Karpas-422 (cell line): ENCODE data around the gene ACAP1. TPM values are rescaled to one million over a fixed set of nuclear protein-coding genes. Genes with fewer than 3 reads are reported as not detected.

Source experiments
- DNase-seq: peaks from one replicate; pipeline ENCODE4 v3.0.0-alpha.2; 2015
- H2AFZ ChIP-seq: fragments of 200-600 bp; sonication (generic); 2 replicates; pipeline ENCODE4 v1.6.1; 2014; ENCODE audit warnings: antibody characterized with exemption, low read length, mixed read lengths
- H3K27ac ChIP-seq: fragments of 200-600 bp; sonication (generic); 2 replicates; pipeline ENCODE4 v1.5.1; 2014; ENCODE audit warnings: mild to moderate bottlenecking, low read length, moderate library complexity
- H3K27me3 ChIP-seq: fragments of 200-600 bp; sonication (generic); 2 replicates; pipeline ENCODE4 v1.6.1; 2014; ENCODE audit warnings: low read length, mixed read lengths
- H3K36me3 ChIP-seq: fragments of 200-600 bp; sonication (generic); 2 replicates; pipeline ENCODE4 v1.6.1; 2014; ENCODE audit warnings: low read length, mixed read lengths; ENCODE audit not compliant: insufficient read depth
- H3K4me1 ChIP-seq: fragments of 200-600 bp; sonication (generic); 2 replicates; pipeline ENCODE4 v1.6.1; 2014; ENCODE audit warnings: mild to moderate bottlenecking, low read length, mixed read lengths
- H3K4me2 ChIP-seq: fragments of 200-600 bp; sonication (generic); 2 replicates; pipeline ENCODE4 v1.6.1; 2014; ENCODE audit warnings: low read length, low read depth, mild to moderate bottlenecking; ENCODE audit not compliant: poor library complexity, severe bottlenecking
- H3K4me3 ChIP-seq: fragments of 200-600 bp; sonication (generic); 2 replicates; pipeline ENCODE4 v1.5.1; 2014; ENCODE audit warnings: mild to moderate bottlenecking, antibody characterized with exemption, low read length, mixed read lengths
- H3K79me2 ChIP-seq: fragments of 200-600 bp; sonication (generic); 2 replicates; pipeline ENCODE4 v1.6.1; 2014; ENCODE audit warnings: mild to moderate bottlenecking, low read length, mixed read lengths
- H3K9ac ChIP-seq: fragments of 200-600 bp; sonication (generic); 2 replicates; pipeline ENCODE4 v1.6.0; 2014; ENCODE audit warnings: low read length
- H3K9me2 ChIP-seq: fragments of 200-600 bp; sonication (generic), shearing (Covaris generic); replicated peaks from 2 replicates; pipeline ENCODE4 v1.6.0; 2014; ENCODE audit warnings: mild to moderate bottlenecking, low read length, moderate library complexity; ENCODE audit not compliant: insufficient read depth
- H3K9me3 ChIP-seq: fragments of 300-700, 200-600 bp; sonication (generic); 2 replicates; pipeline ENCODE4 v1.6.1; 2014; ENCODE audit warnings: low read length, mixed read lengths
- H4K20me1 ChIP-seq: fragments of 200-600 bp; sonication (generic); 2 replicates; pipeline ENCODE4 v1.6.1; 2014; ENCODE audit warnings: mild to moderate bottlenecking, antibody characterized with exemption, low read length, low read depth; ENCODE audit not compliant: insufficient read depth
- total RNA-seq: library from RNA; depleted of rRNA; stranded (reverse); fragments of >200 nt; shearing (Covaris generic); gene quantifications from 2 replicates; pipeline ENCODE4 v1.2.3, GENCODE V29; 2014; ENCODE audit warnings: low replicate concordance

The ACAP1 gene
- total RNA-seq, 1 experiment from 2014 or later, result 51.0 TPM

GRCh38 chr17:7384489-7385081 is 48.3 kb downstream of the ACAP1 start:
- Histone ChIP-seq H3K4me2 (peak overlapping the region; percentile 88), H4K20me1 (no peaks in the 10 kb centered on the region), H3K9ac (peak overlapping the region; percentile 72), H3K79me2 (no peaks in the 10 kb centered on the region), H3K9me2 (no peaks in the 10 kb centered on the region), H3K36me3 (no peaks in the 10 kb centered on the region), H3K4me3 (peak overlapping the region; percentile 72), H3K27ac (no peak overlapping the region), H3K27me3 (no peaks in the 10 kb centered on the region), H3K4me1 (peaks cover 15% of the 10 kb centered on the region), H2AFZ (peak overlapping the region; percentile 87; the same call in 1 of the 2 replicates), H3K9me3 (no peaks in the 10 kb centered on the region)
- DNase-seq, result no peak

- Histone ChIP-seq H3K27ac (no peak overlapping the region), H3K27me3 (no peaks in the 10 kb centered on the region), H3K36me3 (no peaks in the 10 kb centered on the region), H3K4me3 (no peak overlapping the region), H3K9me2 (no peaks in the 10 kb centered on the region), H3K9ac (no peak overlapping the region), H2AFZ (no peak overlapping the region), H4K20me1 (no peaks in the 10 kb centered on the region), H3K4me2 (no peak overlapping the region), H3K4me1 (peaks cover 17% of the 10 kb centered on the region), H3K9me3 (no peaks in the 10 kb centered on the region), H3K79me2 (peaks cover 5% of the 10 kb centered on the region; the same call in 1 of the 2 replicates)
- DNase-seq, result no peak
Measured at GRCh38 chr17:7388856-7389255, 52.5 kb downstream of the ACAP1 start.

GRCh38 chr17:7389924-7390910 is 53.9 kb downstream of the ACAP1 start:
- no peak overlapping the region for H3K9ac ChIP-seq
- H3K79me2 ChIP-seq, result peaks cover 5% of the 10 kb centered on the region; the same call in 1 of the 2 replicates
- H3K4me2 ChIP-seq, result no peak overlapping the region
- no peaks in the 10 kb centered on the region for H3K9me2 ChIP-seq
- no peaks in the 10 kb centered on the region for H3K36me3 ChIP-seq
- H3K27ac ChIP-seq, result no peak overlapping the region
- H3K9me3 ChIP-seq, result no peaks in the 10 kb centered on the region
- no peaks in the 10 kb centered on the region for H3K27me3 ChIP-seq
- DNase-seq, result no peak
- no peaks in the 10 kb centered on the region for H4K20me1 ChIP-seq
- H2AFZ ChIP-seq, result no peak overlapping the region
- H3K4me3 ChIP-seq, result no peak overlapping the region
- H3K4me1 ChIP-seq, result peaks cover 14% of the 10 kb centered on the region

- H4K20me1 ChIP-seq, result no peaks in the 10 kb centered on the region
- DNase-seq, result no peak
- H3K9me3 ChIP-seq, result no peaks in the 10 kb centered on the region
- no peaks in the 10 kb centered on the region for H3K9me2 ChIP-seq
- H3K4me1 ChIP-seq, result peaks cover 14% of the 10 kb centered on the region
- no peak overlapping the region for H3K9ac ChIP-seq
- H3K79me2 ChIP-seq, result peaks cover 5% of the 10 kb centered on the region; the same call in 1 of the 2 replicates
- no peak overlapping the region for H2AFZ ChIP-seq
- H3K4me2 ChIP-seq, result no peak overlapping the region
- no peaks in the 10 kb centered on the region for H3K36me3 ChIP-seq
- no peak overlapping the region for H3K27ac ChIP-seq
- no peak overlapping the region for H3K4me3 ChIP-seq
- H3K27me3 ChIP-seq, result no peaks in the 10 kb centered on the region
Measured at GRCh38 chr17:7391307-7391706, 55.0 kb downstream of the ACAP1 start.

GRCh38 chr17:7392696-7393612 is 56.6 kb downstream of the ACAP1 start:
- H3K9me2 ChIP-seq, result no peaks in the 10 kb centered on the region
- H3K27ac ChIP-seq, result no peak overlapping the region
- H3K4me3 ChIP-seq, result peak overlapping the region; percentile 91
- H3K4me2 ChIP-seq, result peak overlapping the region; percentile 89
- no peak for DNase-seq
- H4K20me1 ChIP-seq, result no peaks in the 10 kb centered on the region
- no peaks in the 10 kb centered on the region for H3K9me3 ChIP-seq
- H2AFZ ChIP-seq, result no peak overlapping the region
- no peaks in the 10 kb centered on the region for H3K27me3 ChIP-seq
- peak overlapping the region; percentile 82 for H3K9ac ChIP-seq
- peaks cover 14% of the 10 kb centered on the region for H3K4me1 ChIP-seq
- H3K79me2 ChIP-seq, result peaks cover 5% of the 10 kb centered on the region; the same call in 1 of the 2 replicates
- no peaks in the 10 kb centered on the region for H3K36me3 ChIP-seq

GRCh38 chr17:7393613-7394451 is 57.5 kb downstream of the ACAP1 start:
- Histone ChIP-seq H3K9me2 (no peaks in the 10 kb centered on the region), H4K20me1 (no peaks in the 10 kb centered on the region), H2AFZ (peak overlapping the region; percentile 90), H3K27me3 (no peaks in the 10 kb centered on the region), H3K27ac (0 out of 2 replicates have a peak overlapping the region, but pooled peaks have one; percentile 17), H3K9ac (peak overlapping the region; percentile 82), H3K4me1 (peaks cover 14% of the 10 kb centered on the region), H3K4me3 (peak overlapping the region; percentile 91), H3K36me3 (no peaks in the 10 kb centered on the region), H3K4me2 (peak overlapping the region; percentile 89), H3K79me2 (peaks cover 5% of the 10 kb centered on the region; the same call in 1 of the 2 replicates), H3K9me3 (no peaks in the 10 kb centered on the region)
- DNase-seq, result peak; percentile 83

- Histone ChIP-seq H3K79me2 (peaks cover 5% of the 10 kb centered on the region; the same call in 1 of the 2 replicates), H3K36me3 (no peaks in the 10 kb centered on the region), H4K20me1 (no peaks in the 10 kb centered on the region), H3K9ac (peak within 1 kb of the TSS; percentile 82), H2AFZ (peak within 1 kb of the TSS; percentile 90), H3K27ac (0 out of 2 replicates have a peak within 1 kb of the TSS, but pooled peaks have one; percentile 17), H3K9me3 (no peaks in the 10 kb centered on the region), H3K4me1 (peaks cover 14% of the 10 kb centered on the region), H3K9me2 (no peaks in the 10 kb centered on the region), H3K4me2 (peak within 1 kb of the TSS; percentile 89), H3K4me3 (peak within 1 kb of the TSS; percentile 91), H3K27me3 (no peaks in the 10 kb centered on the region)
- DNase-seq, result peak; percentile 93
Measured at GRCh38 chr17:7394452-7395191, 58.3 kb downstream of the ACAP1 start, which contains the start of gene PLSCR3. Gene PLSCR3 (minus strand): TSS chr17:7394525. CDS start chr17:7394110, 415 bp downstream.
